Measurements from ENCODE around the gene ARSH.
"Not testable (repeated sequence)": the region's sequence is repeated elsewhere in the genome, so short reads cannot be mapped to it uniquely, and the experiment has no call there.

Gene ARSH

GRCh38 chrX:3044196-3044595 lies 37.9 kb downstream of the ARSH start:
- TF ChIP-seq CTCF (IDR thresholded peaks at IDR 0.05; ENCODE audit: insufficient read depth, low read length, poor library complexity, severe bottlenecking), result no peak
- Histone ChIP-seq H3K4me3 (replicated peaks; ENCODE audit: low read depth, low read length) (no peak overlapping the region), H3K27me3 (replicated peaks; ENCODE audit: control insufficient read depth, insufficient read depth, low read length) (no peaks in the 10 kb centered on the region), H3K36me3 (ENCODE audit: control insufficient read depth, insufficient read depth, low read length) (no peaks in the 10 kb centered on the region)
- no peak for DNase-seq (ENCODE audit: extremely low read depth, insufficient read length)

DNA sequence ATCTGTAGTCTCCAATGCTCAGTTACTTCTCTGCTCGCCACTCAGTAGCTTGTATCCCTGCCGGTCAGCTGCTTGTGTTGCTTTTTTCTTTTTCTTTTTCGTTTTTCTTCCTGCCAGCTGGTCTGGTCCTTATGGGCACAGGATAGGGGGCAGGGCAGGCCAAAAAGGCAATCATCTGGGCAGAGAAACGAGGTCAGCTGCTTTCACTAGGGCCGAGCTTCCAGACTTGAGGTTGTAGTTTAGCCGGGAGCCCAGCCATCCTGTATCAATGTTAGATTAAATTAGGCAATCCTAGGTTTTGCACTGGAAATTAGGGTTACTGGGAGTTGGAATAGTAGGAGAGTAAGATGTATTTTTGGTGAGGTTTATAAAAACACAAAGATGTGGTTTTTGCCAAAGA lies 38.3 kb downstream of the ARSH start:
- no peak overlapping the region for H3K4me3 ChIP-seq (replicated peaks; ENCODE audit: low read depth, low read length)
- H3K27me3 ChIP-seq (replicated peaks; ENCODE audit: control insufficient read depth, insufficient read depth, low read length), result no peaks in the 10 kb centered on the region
- no peak for DNase-seq (ENCODE audit: extremely low read depth, insufficient read length)
- no peaks in the 10 kb centered on the region for H3K36me3 ChIP-seq (ENCODE audit: control insufficient read depth, insufficient read depth, low read length)
- TF ChIP-seq CTCF (IDR thresholded peaks at IDR 0.05; ENCODE audit: insufficient read depth, low read length, poor library complexity, severe bottlenecking), result no peak

DNA sequence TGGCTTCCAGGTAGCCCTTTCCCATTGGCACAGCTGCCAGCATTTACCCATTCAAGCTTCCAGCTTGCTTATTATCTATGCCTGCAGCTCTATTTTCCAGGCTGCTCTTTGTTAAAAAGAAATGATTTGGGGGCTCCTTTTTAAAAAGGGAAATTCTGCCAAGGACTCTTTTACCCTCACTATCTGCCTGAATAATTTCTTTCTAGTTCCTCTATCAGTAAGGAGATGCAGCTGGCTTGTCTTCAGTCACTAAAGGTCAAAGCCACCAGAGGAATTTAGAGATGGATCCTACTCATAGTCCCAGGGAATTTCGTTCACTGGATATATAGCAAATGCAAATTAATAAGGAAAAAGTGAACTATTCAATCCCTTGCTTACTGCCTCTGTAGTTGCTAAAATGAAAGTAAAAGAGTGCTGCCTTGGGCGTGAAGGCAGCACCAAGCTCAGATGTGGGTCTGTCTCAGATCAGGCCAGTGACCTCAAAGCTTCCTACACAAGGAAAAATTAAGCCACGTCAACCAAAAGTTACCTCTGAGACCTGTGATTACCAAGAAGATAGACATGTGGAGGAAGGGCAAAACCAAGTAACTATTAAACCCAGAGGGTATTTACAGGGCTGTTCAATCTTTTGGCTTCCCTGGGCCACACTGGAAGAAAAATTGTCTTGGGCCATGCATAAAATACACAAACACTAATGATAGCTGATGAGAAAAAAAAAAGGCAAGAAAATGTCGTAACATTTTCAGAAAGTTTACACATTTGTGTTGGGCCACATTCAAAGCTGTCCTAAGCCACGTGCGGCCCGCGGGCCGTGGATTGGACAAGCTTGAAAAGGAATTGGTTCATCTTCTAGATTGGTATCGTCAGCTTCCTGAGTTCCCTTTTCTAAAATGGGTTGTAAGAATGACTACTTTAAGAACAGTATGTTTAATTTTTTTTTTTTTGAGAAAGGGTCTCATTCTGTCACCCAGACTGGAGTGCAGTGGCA lies 40.2 kb downstream of the ARSH start:
- no peaks in the 10 kb centered on the region for H3K27me3 ChIP-seq (replicated peaks; ENCODE audit: control insufficient read depth, insufficient read depth, low read length)
- DNase-seq (ENCODE audit: extremely low read depth, insufficient read length), result no peak
- H3K4me3 ChIP-seq (replicated peaks; ENCODE audit: low read depth, low read length), result no peak overlapping the region
- no peaks in the 10 kb centered on the region for H3K36me3 ChIP-seq (ENCODE audit: control insufficient read depth, insufficient read depth, low read length)
- no peak for TF ChIP-seq CTCF (IDR thresholded peaks at IDR 0.05; ENCODE audit: insufficient read depth, low read length, poor library complexity, severe bottlenecking)

- not testable (repeated sequence) for H3K27me3 ChIP-seq (replicated peaks; ENCODE audit: control insufficient read depth, insufficient read depth, low read length); H3K4me3 ChIP-seq (replicated peaks; ENCODE audit: low read depth, low read length); H3K36me3 ChIP-seq (ENCODE audit: control insufficient read depth, insufficient read depth, low read length); DNase-seq (ENCODE audit: extremely low read depth, insufficient read length)
Observed at GRCh38 chrX:3050523-3051175, 44.3 kb downstream of the ARSH start.

- no peak for TF ChIP-seq CTCF (IDR thresholded peaks at IDR 0.05; ENCODE audit: insufficient read depth, low read length, poor library complexity, severe bottlenecking)
Observed at GRCh38 chrX:3052860-3053259, 46.5 kb downstream of the ARSH start.

DNA sequence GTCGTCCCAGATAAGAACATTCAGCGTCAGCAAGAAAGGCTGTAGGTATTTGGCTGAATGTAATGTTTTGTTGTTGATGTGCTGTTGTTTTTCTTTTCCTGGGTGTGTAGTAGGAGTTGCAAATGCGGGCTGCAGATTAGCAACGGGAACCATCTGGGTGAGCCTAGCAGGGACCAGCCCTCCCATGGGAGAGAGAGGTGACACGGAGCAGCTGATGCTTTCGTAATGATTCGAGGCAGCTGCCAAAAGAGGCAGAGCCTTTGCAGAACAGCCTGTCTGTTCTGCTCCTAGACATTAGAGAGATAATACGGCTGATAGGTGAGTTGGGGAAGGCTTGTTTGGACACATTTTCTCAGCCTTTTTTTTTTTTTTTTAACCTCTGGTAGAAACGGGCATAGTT lies 60.2 kb downstream of the ARSH start:
- Histone ChIP-seq H3K36me3 (ENCODE audit: control insufficient read depth, insufficient read depth, low read length) (no peaks in the 10 kb centered on the region), H3K4me3 (replicated peaks; ENCODE audit: low read depth, low read length) (no peak overlapping the region), H3K27me3 (replicated peaks; ENCODE audit: control insufficient read depth, insufficient read depth, low read length) (no peaks in the 10 kb centered on the region)
- no peak for TF ChIP-seq CTCF (IDR thresholded peaks at IDR 0.05; ENCODE audit: insufficient read depth, low read length, poor library complexity, severe bottlenecking)
- DNase-seq (ENCODE audit: extremely low read depth, insufficient read length), result no peak

More at GRCh38 chrX:3052860-3053259, 46.5 kb downstream of the ARSH start:
- DNase-seq (ENCODE audit: extremely low read depth, insufficient read length), result no peak
- no peaks in the 10 kb centered on the region for H3K36me3 ChIP-seq (ENCODE audit: control insufficient read depth, insufficient read depth, low read length)
- H3K27me3 ChIP-seq (replicated peaks; ENCODE audit: control insufficient read depth, insufficient read depth, low read length), result no peaks in the 10 kb centered on the region
- no peak overlapping the region for H3K4me3 ChIP-seq (replicated peaks; ENCODE audit: low read depth, low read length)

Data from GM06990 (cell line).